Astrocyte (in vitro differentiated cells and primary cell): Measurements from ENCODE around the gene CSMD2. TPM values are rescaled to one million over a fixed set of nuclear protein-coding genes. Genes with fewer than 3 reads are reported as not detected.

Experiments used
- DNase-seq: peaks from one replicate; pipeline ENCODE4 v3.0.0-alpha.2; 2010; ENCODE audit warnings: low read depth
- FAIRE-seq: peaks from 2 replicates; lab custom pipeline; 2011; peaks lifted over from hg19 to GRCh38; lab: Jason Lieb, UNC
- H2AFZ ChIP-seq: 2 replicates; pipeline ENCODE4 v1.6.0; 2012; ENCODE audit warnings: low read depth, low read length, inconsistent platforms
- H3K27ac ChIP-seq: 2 replicates; pipeline ENCODE4 v1.5.1; 2011; ENCODE audit warnings: low read depth, low read length, inconsistent platforms
- H3K27me3 ChIP-seq: 2 replicates; pipeline ENCODE4 v1.6.0; 2011; ENCODE audit warnings: low read length, inconsistent platforms; ENCODE audit not compliant: insufficient read depth
- H3K36me3 ChIP-seq: 2 replicates; pipeline ENCODE4 v1.5.1; 2011; ENCODE audit warnings: low read length, inconsistent platforms; ENCODE audit not compliant: insufficient read depth
- H3K4me1 ChIP-seq: 2 replicates; pipeline ENCODE4 v1.5.1; 2011; ENCODE audit warnings: low read length, inconsistent platforms; ENCODE audit not compliant: insufficient read depth
- H3K4me2 ChIP-seq: 2 replicates; pipeline ENCODE4 v1.6.0; 2012; ENCODE audit warnings: low read length, inconsistent platforms
- H3K4me3 ChIP-seq: 2 replicates; pipeline ENCODE4 v1.5.1; 2011; ENCODE audit warnings: low read depth, mild to moderate bottlenecking, low read length, inconsistent platforms; ENCODE audit not compliant: insufficient read depth
- H3K79me2 ChIP-seq: 2 replicates; pipeline ENCODE4 v1.6.0; 2012; ENCODE audit warnings: mild to moderate bottlenecking, low read length, inconsistent platforms; ENCODE audit not compliant: insufficient read depth
- H3K9ac ChIP-seq: 2 replicates; pipeline ENCODE4 v1.6.0; 2012; ENCODE audit warnings: mild to moderate bottlenecking, low read length, inconsistent platforms
- H3K9me3 ChIP-seq: 2 replicates; pipeline ENCODE4 v1.5.1; 2012; ENCODE audit warnings: low read depth, mild to moderate bottlenecking, low read length, inconsistent platforms; ENCODE audit not compliant: insufficient read depth
- H4K20me1 ChIP-seq: 2 replicates; pipeline ENCODE4 v1.6.0; 2012; ENCODE audit warnings: low read length, inconsistent platforms; ENCODE audit not compliant: insufficient read depth
- H3K27ac Mint-ChIP-seq: one replicate; pipeline ENCODE4 v1.8.0; 2021; ENCODE audit warnings: mild to moderate bottlenecking, mixed read lengths; ENCODE audit not compliant: unreplicated experiment
- H3K27me3 Mint-ChIP-seq: one replicate; pipeline ENCODE4 v1.8.0; 2021; ENCODE audit warnings: low read depth, mixed read lengths; ENCODE audit not compliant: unreplicated experiment
- H3K36me3 Mint-ChIP-seq: one replicate; pipeline ENCODE4 v1.8.0; 2021; ENCODE audit warnings: low read depth, mixed read lengths; ENCODE audit not compliant: unreplicated experiment
- H3K4me1 Mint-ChIP-seq: one replicate; pipeline ENCODE4 v1.8.0; 2021; ENCODE audit warnings: low read depth, mixed read lengths; ENCODE audit not compliant: unreplicated experiment
- H3K4me3 Mint-ChIP-seq: one replicate; pipeline ENCODE4 v1.8.0; 2021; ENCODE audit warnings: mild to moderate bottlenecking, moderate library complexity, mixed read lengths; ENCODE audit not compliant: unreplicated experiment
- H3K9me3 Mint-ChIP-seq: one replicate; pipeline ENCODE4 v1.8.0; 2021; ENCODE audit warnings: mild to moderate bottlenecking, mixed read lengths; ENCODE audit not compliant: unreplicated experiment
- EZH2 ChIP-seq: IDR thresholded peaks from 2 replicates; pipeline ENCODE4 v1.6.1; 2012; ENCODE audit warnings: mild to moderate bottlenecking, low read length, inconsistent platforms; ENCODE audit not compliant: insufficient read depth
- total RNA-seq: library from RNA; stranded (reverse); gene quantifications from 2 replicates; pipeline ENCODE4 v1.2.1, GENCODE V29; 2021
- TF ChIP-seq, protein P1 (sequence below): IDR thresholded peaks from 2 replicates; pipeline ENCODE4 v1.5.1; 2011; ENCODE audit warnings: low read depth, mild to moderate bottlenecking, inconsistent platforms, low read length, moderate library complexity; ENCODE audit not compliant: insufficient read depth

CSMD2 gene
- total RNA-seq, 1 donor from 2014 or later = 11.1 TPM

DNA sequence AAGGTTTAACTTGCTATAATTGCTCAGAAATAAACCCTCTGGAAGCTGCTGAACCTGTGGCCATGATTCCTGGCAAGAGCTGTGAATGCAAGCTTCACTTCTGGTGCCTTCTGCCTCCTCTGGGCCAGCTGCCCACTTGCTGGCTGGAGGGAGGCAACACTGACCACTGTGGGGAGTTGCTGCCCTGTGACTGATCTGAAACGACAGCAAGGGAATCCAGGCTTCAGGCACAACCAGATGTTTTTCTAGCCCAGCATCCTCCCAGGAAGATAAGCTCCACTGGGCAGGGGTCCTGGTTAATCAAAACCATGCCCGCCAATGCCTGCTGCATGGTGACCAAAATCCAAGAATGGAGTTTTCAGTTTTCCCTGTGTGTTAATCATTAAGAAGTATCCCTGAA, 481.1 kb downstream of the CSMD2 start:
- H3K27ac ChIP-seq = no peak overlapping the region

DNA sequence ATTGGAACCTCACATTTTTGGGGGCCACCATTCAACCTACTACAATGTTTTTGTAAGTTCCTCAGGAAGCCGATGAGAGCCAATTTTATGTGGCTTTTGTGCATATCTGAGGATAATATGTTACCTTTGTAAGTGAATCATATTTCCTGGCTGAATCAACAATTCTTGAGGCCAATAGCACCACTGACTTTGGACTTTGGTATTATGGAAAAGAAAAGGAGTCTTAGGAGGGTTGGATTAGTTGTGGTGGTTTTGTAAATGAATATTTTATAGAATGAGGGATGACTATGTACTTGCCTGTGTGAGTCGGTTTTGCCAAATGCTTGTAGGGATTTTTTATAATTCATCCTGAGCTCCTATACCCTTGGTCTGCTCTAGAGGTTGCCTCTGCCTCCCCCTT, 482.7 kb downstream of the CSMD2 start:
- no peak for FAIRE-seq
- Mint-ChIP-seq H3K27ac (no peak overlapping the region), H3K9me3 (peaks cover 2% of the 10 kb centered on the region), H3K36me3 (peaks cover 10% of the 10 kb centered on the region), H3K4me1 (no peaks in the 10 kb centered on the region), H3K27me3 (no peaks in the 10 kb centered on the region), H3K4me3 (no peak overlapping the region)
- H3K4me3 ChIP-seq = no peak overlapping the region
- no peak overlapping the region for H3K9ac ChIP-seq
- no peak overlapping the region for H2AFZ ChIP-seq
- H3K79me2 ChIP-seq = no peaks in the 10 kb centered on the region
- H3K27ac ChIP-seq = no peak overlapping the region
- H3K4me2 ChIP-seq = peak overlapping the region; percentile 42
- no peaks in the 10 kb centered on the region for H3K27me3 ChIP-seq
- no peaks in the 10 kb centered on the region for H4K20me1 ChIP-seq
- TF ChIP-seq, protein P1, sequence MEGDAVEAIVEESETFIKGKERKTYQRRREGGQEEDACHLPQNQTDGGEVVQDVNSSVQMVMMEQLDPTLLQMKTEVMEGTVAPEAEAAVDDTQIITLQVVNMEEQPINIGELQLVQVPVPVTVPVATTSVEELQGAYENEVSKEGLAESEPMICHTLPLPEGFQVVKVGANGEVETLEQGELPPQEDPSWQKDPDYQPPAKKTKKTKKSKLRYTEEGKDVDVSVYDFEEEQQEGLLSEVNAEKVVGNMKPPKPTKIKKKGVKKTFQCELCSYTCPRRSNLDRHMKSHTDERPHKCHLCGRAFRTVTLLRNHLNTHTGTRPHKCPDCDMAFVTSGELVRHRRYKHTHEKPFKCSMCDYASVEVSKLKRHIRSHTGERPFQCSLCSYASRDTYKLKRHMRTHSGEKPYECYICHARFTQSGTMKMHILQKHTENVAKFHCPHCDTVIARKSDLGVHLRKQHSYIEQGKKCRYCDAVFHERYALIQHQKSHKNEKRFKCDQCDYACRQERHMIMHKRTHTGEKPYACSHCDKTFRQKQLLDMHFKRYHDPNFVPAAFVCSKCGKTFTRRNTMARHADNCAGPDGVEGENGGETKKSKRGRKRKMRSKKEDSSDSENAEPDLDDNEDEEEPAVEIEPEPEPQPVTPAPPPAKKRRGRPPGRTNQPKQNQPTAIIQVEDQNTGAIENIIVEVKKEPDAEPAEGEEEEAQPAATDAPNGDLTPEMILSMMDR = no peak
- no peak for TF ChIP-seq EZH2
- no peaks in the 10 kb centered on the region for H3K9me3 ChIP-seq
- H3K4me1 ChIP-seq = peaks cover 10% of the 10 kb centered on the region
- no peaks in the 10 kb centered on the region for H3K36me3 ChIP-seq
- DNase-seq = peak; percentile 86

More for the DNA sequence above, 481.1 kb downstream of the CSMD2 start:
- Histone ChIP-seq H3K4me3 (no peak overlapping the region), H3K4me2 (peak overlapping the region; percentile 34), H3K27me3 (no peaks in the 10 kb centered on the region), H4K20me1 (no peaks in the 10 kb centered on the region), H3K9ac (no peak overlapping the region), H2AFZ (no peak overlapping the region), H3K4me1 (peaks cover 10% of the 10 kb centered on the region), H3K79me2 (no peaks in the 10 kb centered on the region), H3K9me3 (no peaks in the 10 kb centered on the region), H3K36me3 (no peaks in the 10 kb centered on the region)
- Mint-ChIP-seq H3K4me3 (no peak overlapping the region), H3K27ac (no peak overlapping the region), H3K27me3 (no peaks in the 10 kb centered on the region), H3K4me1 (no peaks in the 10 kb centered on the region), H3K9me3 (peaks cover 2% of the 10 kb centered on the region), H3K36me3 (peaks cover 6% of the 10 kb centered on the region)
- no peak for TF ChIP-seq EZH2
- TF ChIP-seq, protein P1 = no peak
- DNase-seq = peak; percentile 53
- no peak for FAIRE-seq

DNA sequence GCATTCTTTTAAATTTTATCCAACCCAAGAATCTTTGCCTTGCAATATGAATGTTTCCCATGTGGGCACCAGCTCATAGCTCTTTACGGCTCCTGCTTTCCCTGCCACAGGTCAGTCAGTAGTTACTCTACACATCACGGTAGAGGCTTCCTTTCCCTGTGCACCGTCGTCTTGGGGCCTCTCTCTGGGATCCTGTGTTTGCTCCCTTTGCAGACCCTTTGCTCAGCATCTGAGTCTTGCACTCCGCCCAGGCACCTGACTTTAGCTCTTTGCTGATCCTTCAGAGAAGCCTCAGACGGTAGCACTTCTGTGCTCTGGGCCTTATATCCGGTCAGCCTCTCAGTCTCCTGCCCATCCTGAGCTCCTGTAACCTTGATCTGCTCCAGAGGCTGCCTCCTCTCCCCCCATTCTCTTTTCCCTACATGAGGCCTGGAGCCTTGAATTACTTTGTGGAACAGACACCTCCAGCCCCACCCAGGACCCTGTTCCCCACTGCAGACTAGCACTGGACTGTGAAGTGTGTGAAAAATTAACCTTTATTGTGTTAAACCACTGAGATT, 484.7 kb downstream of the CSMD2 start:
- Histone ChIP-seq H3K79me2 (no peaks in the 10 kb centered on the region), H3K27me3 (no peaks in the 10 kb centered on the region), H3K36me3 (no peaks in the 10 kb centered on the region), H3K27ac (no peak overlapping the region), H3K4me3 (no peak overlapping the region), H2AFZ (no peak overlapping the region), H3K4me1 (peaks cover 10% of the 10 kb centered on the region), H3K4me2 (no peak overlapping the region), H3K9ac (no peak overlapping the region), H4K20me1 (no peaks in the 10 kb centered on the region), H3K9me3 (no peaks in the 10 kb centered on the region)
- Mint-ChIP-seq H3K27ac (no peak overlapping the region), H3K27me3 (no peaks in the 10 kb centered on the region), H3K4me3 (no peak overlapping the region), H3K4me1 (no peaks in the 10 kb centered on the region), H3K36me3 (peaks cover 10% of the 10 kb centered on the region), H3K9me3 (peaks cover 6% of the 10 kb centered on the region)
- FAIRE-seq (no peak), DNase-seq (no peak)
- no peak for TF ChIP-seq EZH2
- TF ChIP-seq, protein P1 = no peak
